GM12892 (cell line): ENCODE data around the gene CIAO2A.
"Not testable (repeated sequence)": the region's sequence is repeated elsewhere in the genome, so short reads cannot be mapped to it uniquely, and the experiment has no call there.

Experiments
- POLR2A ChIP-seq: IDR thresholded peaks from 2 replicates; pipeline ENCODE4 v1.6.1; 2011; ENCODE audit warnings: low read depth, low read length, control low read depth
- TAF1 ChIP-seq: IDR thresholded peaks from 2 replicates; pipeline ENCODE4 v1.6.1; 2011; ENCODE audit warnings: low read depth, mild to moderate bottlenecking, control low read depth, low read length, borderline replicate concordance

DNA sequence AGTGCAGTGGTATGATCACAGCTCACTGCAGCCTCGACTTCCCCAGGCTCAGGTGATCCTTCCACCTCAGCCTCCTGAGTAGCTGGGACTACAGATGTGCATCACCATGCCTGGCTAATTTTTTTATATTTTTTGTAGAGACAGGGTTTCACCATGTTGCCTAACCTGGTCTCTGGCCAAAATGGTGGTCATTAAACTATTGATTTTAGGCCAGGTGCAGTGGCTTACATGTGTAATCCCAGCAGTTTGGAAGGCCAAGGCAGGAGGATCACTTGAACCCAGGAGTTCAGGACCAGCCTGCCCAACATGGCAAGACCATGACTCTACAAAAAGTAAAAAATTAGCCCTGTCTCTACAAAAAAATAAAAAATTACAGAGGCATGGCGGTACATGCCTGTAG, 26.7 kb upstream of the CIAO2A start:
- TF ChIP-seq POLR2A, TAF1: not testable (repeated sequence)
